CD4-positive, CD25-positive, alpha-beta regulatory T cell (primary cell): ENCODE data around the gene SARS1. TPM values are rescaled to one million over a fixed set of nuclear protein-coding genes. Genes with fewer than 3 reads are reported as not detected.

ENCODE experiments used
- ATAC-seq, 2 donors: fragments of 150-1000 bp; cut with Tn5 transposase; one replicate each; pipeline ENCODE4 v1.10.0; 2021; ENCODE audit warnings: low read depth in 2 of 2, moderate number of reproducible peaks in 2 of 2, moderate library complexity in 1 of 2
- DNase-seq, 3 donors: peaks; one replicate each; pipeline versions ENCODE4 v3.0.0 to v3.0.0-alpha.2; 2012 to 2022; ENCODE audit warnings: mixed read lengths in 1 of 3
- H3K27ac ChIP-seq: one replicate; pipeline ENCODE4 v1.7.0; 2013; ENCODE audit warnings: mild to moderate bottlenecking, low read length; ENCODE audit not compliant: insufficient read depth, poor library complexity, severe bottlenecking
- H3K27me3 ChIP-seq: one replicate; pipeline ENCODE4 v1.7.0; 2013; ENCODE audit warnings: low read length; ENCODE audit not compliant: control insufficient read depth, insufficient read depth
- H3K36me3 ChIP-seq: one replicate; pipeline ENCODE4 v1.7.0; 2013; ENCODE audit warnings: mild to moderate bottlenecking, low read length, moderate library complexity; ENCODE audit not compliant: control insufficient read depth, insufficient read depth
- H3K4me1 ChIP-seq: 2 replicates; pipeline ENCODE4 v1.7.0; 2013; ENCODE audit warnings: mild to moderate bottlenecking, low read length; ENCODE audit not compliant: insufficient read depth, control insufficient read depth, poor library complexity, severe bottlenecking
- H3K4me3 ChIP-seq: one replicate; pipeline ENCODE4 v1.7.0; 2013; ENCODE audit warnings: low read depth, mild to moderate bottlenecking, low read length, moderate library complexity
- H3K9me3 ChIP-seq, 2 experiments: 1 replicate in 1 of 2; 2 replicates in 1 of 2; pipeline ENCODE4 v1.7.0; 2013; ENCODE audit warnings: low read length in 2 of 2, mild to moderate bottlenecking in 1 of 2, moderate library complexity in 1 of 2; ENCODE audit not compliant: control insufficient read depth in 2 of 2
- H3K27ac Mint-ChIP-seq, 3 donors: one replicate each; pipeline ENCODE4 v1.8.0; 2020 to 2022; ENCODE audit warnings: mild to moderate bottlenecking in 3 of 3, mixed read lengths in 3 of 3, moderate library complexity in 2 of 3
- H3K27me3 Mint-ChIP-seq: one replicate; pipeline ENCODE4 v1.8.0; 2022; ENCODE audit warnings: mild to moderate bottlenecking, mixed read lengths
- H3K36me3 Mint-ChIP-seq: one replicate; pipeline ENCODE4 v1.8.0; 2020; ENCODE audit warnings: mixed read lengths
- H3K4me1 Mint-ChIP-seq, 4 donors: one replicate each; pipeline ENCODE4 v1.8.0; 2020 to 2022; ENCODE audit warnings: mixed read lengths in 4 of 4, mild to moderate bottlenecking in 1 of 4
- H3K4me3 Mint-ChIP-seq, 4 donors: one replicate each; pipeline ENCODE4 v1.8.0; 2020 to 2022; ENCODE audit warnings: mild to moderate bottlenecking in 4 of 4, mixed read lengths in 4 of 4, moderate library complexity in 3 of 4
- H3K9me3 Mint-ChIP-seq, 7 donors: one replicate each; pipeline ENCODE4 v1.8.0; 2020 to 2022; ENCODE audit warnings: mixed read lengths in 7 of 7, mild to moderate bottlenecking in 3 of 7, moderate library complexity in 2 of 7
- polyA plus RNA-seq, 4 donors: library from polyadenylated mRNA; unstranded; fragments of 300-500 nt; fragmentation: Illumina TruSeq; gene quantifications; one replicate each; pipeline ENCODE4 v1.2.3, GENCODE V29; 2021
- total RNA-seq: library from RNA; stranded (reverse); gene quantifications from one replicate; pipeline ENCODE4 v1.2.3, GENCODE V29; 2022

The SARS1 gene
- total and polyA plus RNA-seq, 5 donors from 2014 or later, result 117 to 173 (median 170) TPM

- Mint-ChIP-seq H3K27ac (peak overlapping the region in 1 of 3 donors; percentile 58), H3K27me3 (no peaks in the 10 kb centered on the region), H3K36me3 (peaks cover 15% of the 10 kb centered on the region), H3K4me1 (peaks cover 0 to 12% (median 1%) of the 10 kb centered on the region in 4 donors), H3K4me3 (no peak overlapping the region), H3K9me3 (no peaks in the 10 kb centered on the region)
- Histone ChIP-seq H3K4me3 (no peak overlapping the region), H3K9me3 (no peaks in the 10 kb centered on the region), H3K27ac (no peak overlapping the region), H3K27me3 (no peaks in the 10 kb centered on the region), H3K4me1 (no peaks in the 10 kb centered on the region), H3K36me3 (peaks cover 7% of the 10 kb centered on the region)
- no peak for DNase-seq
- no peak for ATAC-seq
Observed at GRCh38 chr1:109197158-109198042, 16.3 kb upstream of the SARS1 start.

GRCh38 chr1:109198043-109198695 lies 15.5 kb upstream of the SARS1 start:
- DNase-seq (no peak), ATAC-seq (no peak)
- Mint-ChIP-seq H3K4me3 (no peak overlapping the region), H3K36me3 (peaks cover 17% of the 10 kb centered on the region), H3K9me3 (no peaks in the 10 kb centered on the region), H3K27ac (peak overlapping the region in 1 of 3 donors; percentile 58), H3K27me3 (no peaks in the 10 kb centered on the region), H3K4me1 (peaks cover 0 to 12% (median 1%) of the 10 kb centered on the region in 4 donors)
- H3K9me3 ChIP-seq, result no peaks in the 10 kb centered on the region
- H3K27ac ChIP-seq, result no peak overlapping the region
- H3K4me3 ChIP-seq, result no peak overlapping the region
- no peaks in the 10 kb centered on the region for H3K4me1 ChIP-seq
- no peaks in the 10 kb centered on the region for H3K27me3 ChIP-seq
- H3K36me3 ChIP-seq, result peaks cover 4% of the 10 kb centered on the region

GRCh38 chr1:109198745-109199144 lies 15.0 kb upstream of the SARS1 start:
- ATAC-seq (no peak), DNase-seq (no peak)
- no peaks in the 10 kb centered on the region for H3K4me1 ChIP-seq
- peaks cover 19% of the 10 kb centered on the region for H3K36me3 Mint-ChIP-seq
- H3K27me3 Mint-ChIP-seq, result no peaks in the 10 kb centered on the region
- no peak overlapping the region for H3K4me3 ChIP-seq
- H3K9me3 Mint-ChIP-seq, result no peaks in the 10 kb centered on the region
- H3K36me3 ChIP-seq, result peaks cover 4% of the 10 kb centered on the region
- peaks cover 0 to 12% (median 1%) of the 10 kb centered on the region in 4 donors for H3K4me1 Mint-ChIP-seq
- no peak overlapping the region for H3K4me3 Mint-ChIP-seq
- no peaks in the 10 kb centered on the region for H3K27me3 ChIP-seq
- H3K27ac ChIP-seq, result no peak overlapping the region
- H3K9me3 ChIP-seq, result no peaks in the 10 kb centered on the region
- peak overlapping the region in 2 of 3 donors; percentile 58 to 64 for H3K27ac Mint-ChIP-seq

- H3K27ac ChIP-seq, result no peak overlapping the region
- ATAC-seq (no peak), DNase-seq (peak in 1 of 3 donors; percentile 51)
- H3K9me3 ChIP-seq, result no peaks in the 10 kb centered on the region
- peaks cover 4% of the 10 kb centered on the region for H3K36me3 ChIP-seq
- H3K27ac Mint-ChIP-seq, result peak overlapping the region in 1 of 3 donors; percentile 49
- no peaks in the 10 kb centered on the region for H3K9me3 Mint-ChIP-seq
- no peaks in the 10 kb centered on the region for H3K27me3 Mint-ChIP-seq
- no peaks in the 10 kb centered on the region for H3K4me1 ChIP-seq
- peaks cover 0 to 12% (median 1%) of the 10 kb centered on the region in 4 donors for H3K4me1 Mint-ChIP-seq
- H3K4me3 Mint-ChIP-seq, result peak overlapping the region in 2 of 4 donors; percentile 32 to 49
- no peaks in the 10 kb centered on the region for H3K27me3 ChIP-seq
- no peak overlapping the region for H3K4me3 ChIP-seq
- H3K36me3 Mint-ChIP-seq, result peaks cover 19% of the 10 kb centered on the region
Observed at GRCh38 chr1:109199710-109200109, 14.0 kb upstream of the SARS1 start.

GRCh38 chr1:109201123-109201703 lies 12.5 kb upstream of the SARS1 start:
- H3K4me1 ChIP-seq, result no peaks in the 10 kb centered on the region
- H3K27me3 Mint-ChIP-seq, result no peaks in the 10 kb centered on the region
- H3K9me3 ChIP-seq, result no peaks in the 10 kb centered on the region
- H3K4me3 Mint-ChIP-seq, result no peak overlapping the region
- H3K4me3 ChIP-seq, result no peak overlapping the region
- no peak overlapping the region for H3K27ac ChIP-seq
- peaks cover 0 to 12% (median 1%) of the 10 kb centered on the region in 4 donors for H3K4me1 Mint-ChIP-seq
- peak overlapping the region in 1 of 3 donors; percentile 82 for H3K27ac Mint-ChIP-seq
- DNase-seq, result peak in 1 of 3 donors; percentile 40
- no peaks in the 10 kb centered on the region for H3K27me3 ChIP-seq
- peaks cover 17% of the 10 kb centered on the region for H3K36me3 Mint-ChIP-seq
- peak in 1 of 2 donors; percentile 22 for ATAC-seq
- H3K9me3 Mint-ChIP-seq, result no peaks in the 10 kb centered on the region
- peaks cover 4% of the 10 kb centered on the region for H3K36me3 ChIP-seq

- Histone ChIP-seq H3K27me3 (no peaks in the 10 kb centered on the region), H3K36me3 (peaks cover 4% of the 10 kb centered on the region), H3K27ac (no peak overlapping the region), H3K4me3 (no peak overlapping the region), H3K9me3 (no peaks in the 10 kb centered on the region), H3K4me1 (no peaks in the 10 kb centered on the region)
- peaks cover 4% of the 10 kb centered on the region for H3K27me3 Mint-ChIP-seq
- ATAC-seq, result no peak
- H3K4me3 Mint-ChIP-seq, result no peak overlapping the region
- H3K27ac Mint-ChIP-seq, result no peak overlapping the region
- peaks cover 14% of the 10 kb centered on the region for H3K36me3 Mint-ChIP-seq
- H3K9me3 Mint-ChIP-seq, result no peaks in the 10 kb centered on the region
- no peak for DNase-seq
- peaks cover 0 to 6% (median 2%) of the 10 kb centered on the region in 4 donors for H3K4me1 Mint-ChIP-seq
Observed at GRCh38 chr1:109204484-109204883, 9.2 kb upstream of the SARS1 start.

GRCh38 chr1:109206339-109206738 lies 7.4 kb upstream of the SARS1 start:
- Histone ChIP-seq H3K27me3 (no peaks in the 10 kb centered on the region), H3K4me3 (no peak overlapping the region), H3K4me1 (no peaks in the 10 kb centered on the region), H3K27ac (no peak overlapping the region), H3K9me3 (no peaks in the 10 kb centered on the region), H3K36me3 (no peaks in the 10 kb centered on the region)
- H3K27ac Mint-ChIP-seq, result no peak overlapping the region
- DNase-seq, result no peak
- H3K4me3 Mint-ChIP-seq, result no peak overlapping the region
- H3K4me1 Mint-ChIP-seq, result peaks cover 0 to 3% (median 0%) of the 10 kb centered on the region in 4 donors
- H3K27me3 Mint-ChIP-seq, result peaks cover 11% of the 10 kb centered on the region
- H3K36me3 Mint-ChIP-seq, result peaks cover 6% of the 10 kb centered on the region
- no peaks in the 10 kb centered on the region for H3K9me3 Mint-ChIP-seq
- ATAC-seq, result no peak
